ENCODE data around the gene SPTBN1.
A peak's percentile ranks its signal among the peaks of the same experiment; 100 is the strongest.
"Not testable (repeated sequence)": the region's sequence is repeated elsewhere in the genome, so short reads cannot be mapped to it uniquely, and the experiment has no call there.

The SPTBN1 gene

DNA sequence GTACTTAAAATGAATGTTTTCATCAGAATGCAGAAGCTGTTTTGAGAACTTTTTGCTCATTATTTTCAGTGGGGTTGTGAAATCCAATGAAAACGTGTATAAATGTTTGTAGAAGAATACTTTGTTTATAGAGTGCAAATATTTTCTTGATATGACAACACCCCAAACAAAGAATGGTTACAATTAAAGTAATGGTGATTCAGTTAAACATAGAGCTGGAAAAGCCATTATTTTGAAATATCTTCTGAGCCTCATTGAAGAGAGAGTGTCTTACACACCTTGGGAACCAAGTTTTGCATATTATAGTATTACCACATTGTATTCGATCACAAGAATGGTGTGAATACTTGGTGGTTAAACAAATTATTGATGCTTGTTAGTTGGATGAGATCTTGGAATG, 48.7 kb downstream of the SPTBN1 start:
- DNase-seq: no peak

DNA sequence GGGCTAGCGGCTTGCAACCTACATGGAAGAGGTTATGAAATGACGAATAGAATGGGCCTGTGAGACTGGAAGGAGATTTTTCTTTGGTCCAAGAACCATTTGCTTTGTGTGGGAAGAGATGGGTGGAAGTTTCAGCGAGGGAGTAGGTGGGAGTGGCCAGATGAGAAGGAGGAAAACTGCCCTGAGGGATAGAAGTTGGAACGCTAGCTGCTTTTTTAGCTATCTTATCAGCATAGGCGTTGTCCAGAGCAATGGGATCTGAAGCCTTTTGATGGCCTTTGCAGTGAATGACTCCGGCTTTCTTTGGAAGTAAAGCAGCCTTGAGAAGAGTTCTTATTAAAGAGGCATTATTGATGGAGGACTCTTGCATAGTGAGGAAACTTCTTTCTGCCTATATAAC, 52.4 kb downstream of the SPTBN1 start:
- no peak for DNase-seq

DNA sequence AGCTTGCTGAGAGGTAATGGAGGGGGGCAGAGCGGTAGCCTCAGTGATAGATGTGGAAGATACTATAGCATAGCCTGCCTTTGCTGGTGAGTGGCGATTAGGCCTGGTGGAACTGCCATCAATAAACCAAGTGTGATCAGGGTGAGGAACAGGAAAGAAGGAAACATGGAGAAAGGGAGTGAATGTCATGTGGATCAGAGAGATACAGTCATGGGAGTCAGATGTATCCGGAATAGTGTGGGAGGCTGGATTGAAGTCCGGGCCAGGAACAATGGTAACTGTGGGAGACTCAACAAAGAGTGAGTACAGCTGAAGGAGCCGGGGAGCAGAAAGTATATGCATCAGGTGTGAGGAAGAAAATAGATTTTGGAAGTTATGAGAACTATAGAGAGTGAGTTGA, 52.9 kb downstream of the SPTBN1 start:
- DNase-seq: not testable (repeated sequence)

DNA sequence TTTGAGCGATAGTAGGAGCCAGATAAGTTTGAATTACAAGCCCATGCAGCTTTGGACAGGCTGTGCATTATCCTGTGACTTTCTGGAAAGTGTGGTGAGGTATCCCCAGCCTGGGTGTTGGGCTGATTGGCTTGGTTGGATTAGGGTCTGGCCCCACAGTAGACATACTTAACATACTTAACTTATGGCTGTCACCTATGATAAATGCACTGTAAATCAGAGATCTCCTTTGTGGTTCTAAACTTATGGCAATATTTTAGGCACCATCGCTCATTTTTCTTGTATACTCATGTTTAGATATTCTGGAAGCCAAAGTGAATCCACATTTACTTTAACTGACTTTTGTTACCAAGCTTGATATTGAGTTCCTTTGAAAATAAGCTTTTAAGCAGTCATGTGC, 54.8 kb downstream of the SPTBN1 start:
- DNase-seq: no peak

DNA sequence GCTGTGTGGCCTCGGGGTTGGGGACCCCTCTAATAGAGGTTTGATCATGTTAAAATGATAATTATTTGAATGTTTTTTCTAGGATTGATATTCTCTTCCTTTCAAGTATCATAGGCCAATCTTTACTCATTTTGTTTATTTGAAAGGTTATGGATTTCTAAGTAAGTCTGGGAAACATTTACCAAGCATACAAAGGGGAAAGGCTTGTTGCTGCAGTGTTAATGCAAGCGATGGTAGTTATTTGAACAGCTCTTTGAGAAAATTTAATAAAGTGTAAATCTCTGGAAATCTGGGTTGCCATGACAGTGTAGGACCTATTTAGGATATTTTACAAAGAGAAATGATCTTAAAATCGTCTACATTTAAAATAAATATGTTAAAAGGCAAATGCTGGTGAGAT, 56.1 kb downstream of the SPTBN1 start:
- no peak for DNase-seq

DNA sequence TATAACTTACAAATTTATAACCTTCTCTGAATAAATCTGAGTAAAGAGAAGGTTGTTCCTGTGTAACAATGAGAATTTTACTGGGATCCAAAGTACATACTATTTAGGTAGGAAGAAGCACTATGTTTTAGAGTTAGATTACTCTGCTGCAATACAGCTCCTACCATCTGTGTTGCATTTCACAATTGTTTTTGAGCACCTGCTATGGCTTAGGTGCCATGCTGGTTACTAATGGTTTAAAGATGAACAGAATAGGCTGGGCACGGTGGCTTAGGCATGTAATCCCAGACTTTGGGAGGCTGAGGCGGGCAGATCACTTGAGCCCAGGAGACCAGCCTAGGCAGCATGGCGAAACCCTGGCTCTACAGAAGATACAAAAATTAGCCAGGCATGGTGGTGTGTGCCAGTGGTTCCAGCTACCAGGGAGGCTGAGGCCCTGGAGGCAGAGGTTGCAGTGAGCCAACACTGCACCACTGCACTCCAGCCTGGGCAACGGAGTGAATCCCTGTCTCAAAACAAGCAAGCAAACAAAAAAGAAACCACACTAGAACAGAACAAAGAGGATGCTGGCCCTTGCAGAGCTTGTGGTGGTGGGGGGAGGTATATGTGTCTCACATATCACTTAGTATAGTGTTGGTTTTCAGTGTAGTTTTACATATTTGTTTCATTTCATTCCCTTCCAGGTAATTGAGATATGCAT, 56.7 kb downstream of the SPTBN1 start:
- DNase-seq: no peak

DNA sequence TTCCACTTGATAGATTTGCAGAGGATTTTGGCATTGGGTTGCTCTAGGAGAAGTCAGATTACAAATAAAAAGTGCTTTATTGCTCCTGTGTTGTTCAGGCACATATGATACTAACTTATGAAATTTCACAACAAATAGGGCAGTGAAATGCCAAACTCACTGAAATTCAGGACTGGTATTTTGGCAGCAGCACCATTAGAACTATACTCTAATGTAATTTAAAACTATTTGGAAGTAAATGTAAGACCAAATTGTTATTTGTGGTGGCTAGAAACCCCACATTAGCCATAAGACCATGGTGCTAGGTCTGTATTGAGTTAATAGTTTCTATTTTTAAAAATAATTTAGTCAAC, 57.2 kb downstream of the SPTBN1 start:
- DNase-seq: no peak

DNA sequence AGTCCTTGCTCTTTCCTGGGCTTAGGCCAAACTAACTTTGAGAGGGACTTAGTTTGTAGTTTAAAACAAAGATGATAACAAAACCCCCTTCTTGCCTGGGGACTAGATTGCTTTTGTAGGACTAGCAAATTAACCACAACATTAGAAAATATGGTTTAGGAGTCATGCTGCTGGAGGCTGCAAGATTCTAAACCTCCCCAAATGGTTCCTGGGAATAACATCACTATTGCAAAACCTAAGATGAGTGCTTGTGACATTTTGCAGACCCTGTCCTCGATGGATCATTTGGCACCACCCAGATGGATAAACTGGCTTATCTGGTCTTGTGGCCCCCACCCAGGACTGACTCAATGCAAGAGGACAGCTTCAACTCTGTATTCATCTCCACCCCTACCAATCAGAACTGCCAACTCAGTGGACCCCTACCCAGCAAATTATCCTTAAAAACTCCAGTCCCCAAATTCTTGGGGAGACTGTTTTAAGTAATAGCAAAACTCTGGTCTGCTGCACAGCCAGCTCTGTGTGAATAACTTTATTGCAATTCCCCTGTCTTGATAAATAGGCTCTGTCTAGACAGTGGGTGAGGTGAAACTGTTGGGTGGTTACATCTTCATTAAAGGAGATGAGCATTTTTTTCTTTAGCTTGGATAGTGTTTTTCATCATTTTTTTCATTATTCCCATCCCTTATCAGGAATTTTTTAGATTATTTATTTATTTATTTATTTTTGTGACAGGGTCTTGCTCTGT, 58.9 kb downstream of the SPTBN1 start:
- no peak for DNase-seq

DNA sequence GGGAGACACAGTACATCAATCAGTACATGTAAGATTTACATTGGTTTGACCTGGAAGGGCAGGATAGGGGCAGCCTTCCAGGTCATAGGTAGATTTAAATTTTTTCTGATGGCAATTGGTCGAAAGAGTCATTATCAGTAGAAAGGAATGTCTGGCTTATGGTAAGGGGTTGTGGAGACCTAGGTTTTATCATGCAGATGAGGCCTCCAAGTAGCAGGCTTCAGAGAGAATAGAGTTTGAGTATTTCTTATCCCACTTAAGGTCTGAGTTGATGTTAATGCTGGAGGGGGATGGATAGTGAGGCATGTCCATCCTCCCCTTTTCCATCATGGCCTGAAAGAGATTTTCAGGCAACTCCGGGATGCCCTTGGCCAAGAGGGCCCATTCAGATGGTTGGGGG, 60.7 kb downstream of the SPTBN1 start:
- no peak for DNase-seq

DNA sequence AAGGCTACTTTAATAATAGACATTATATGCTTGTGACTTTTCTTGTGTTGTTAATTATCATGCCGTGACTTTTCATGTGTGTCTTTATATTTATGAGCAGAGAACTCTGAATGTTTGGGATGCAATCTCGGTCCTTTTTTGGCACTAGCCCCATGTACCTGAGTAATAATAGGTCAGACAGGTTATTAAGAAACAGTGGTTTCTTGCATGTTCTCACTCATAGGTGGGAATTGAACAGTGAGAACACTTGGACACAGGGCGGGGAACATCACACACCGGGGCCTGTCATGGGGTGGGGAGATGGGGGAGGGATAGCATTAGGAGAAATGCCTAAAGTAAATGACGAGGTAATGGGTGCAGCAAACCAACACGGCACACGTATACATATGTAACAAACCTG, 61.9 kb downstream of the SPTBN1 start:
- DNase-seq: not testable (repeated sequence)

DNA sequence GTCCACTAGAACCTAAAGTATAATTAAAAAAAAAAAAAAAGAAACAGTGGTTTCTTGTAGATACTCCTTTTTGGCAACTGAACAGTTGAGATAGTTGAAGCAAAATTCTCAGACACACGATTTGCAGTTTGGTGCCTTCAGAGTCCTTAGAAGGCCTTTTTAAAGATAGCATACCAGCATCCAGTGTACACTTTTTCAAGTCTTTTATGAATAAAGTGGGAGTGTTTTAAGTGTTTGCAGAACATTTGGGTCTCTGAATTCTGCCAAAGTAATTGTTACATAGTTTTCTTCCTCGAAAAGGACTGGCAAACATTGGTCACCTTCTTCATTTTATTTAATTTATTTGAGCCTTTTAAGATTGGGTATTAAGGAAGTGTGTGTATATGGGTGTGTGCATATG, 62.3 kb downstream of the SPTBN1 start:
- no peak for DNase-seq

DNA sequence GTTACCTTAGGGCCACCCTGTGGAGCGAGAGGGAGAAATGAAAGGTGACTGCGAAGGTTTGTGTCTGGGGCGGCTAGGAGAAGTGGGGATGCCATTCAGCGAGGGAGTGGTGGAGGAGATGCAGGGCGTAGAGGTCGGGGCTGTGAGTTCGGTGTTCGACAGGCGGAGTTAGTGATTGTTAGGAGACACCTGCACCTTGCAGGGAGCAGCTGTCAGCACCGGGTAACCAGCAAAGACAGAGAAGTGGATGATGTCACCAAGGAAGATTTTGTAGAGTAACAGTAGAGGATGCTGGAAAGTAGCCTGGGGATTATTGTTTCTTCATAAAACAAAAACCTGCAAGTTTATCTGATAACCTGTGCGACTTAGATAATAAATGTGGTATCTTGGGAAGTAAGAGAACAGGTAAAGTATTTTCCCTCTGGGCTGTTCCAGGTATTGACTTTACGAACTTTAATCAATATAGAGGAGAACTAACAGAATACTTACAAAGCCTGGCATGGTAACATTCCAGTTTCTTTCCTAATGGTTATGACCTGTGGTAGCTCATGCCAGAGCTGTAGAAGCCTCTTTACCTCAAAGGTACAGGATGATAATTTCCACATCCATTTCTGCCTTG, 63.8 kb downstream of the SPTBN1 start:
- no peak for DNase-seq

DNA sequence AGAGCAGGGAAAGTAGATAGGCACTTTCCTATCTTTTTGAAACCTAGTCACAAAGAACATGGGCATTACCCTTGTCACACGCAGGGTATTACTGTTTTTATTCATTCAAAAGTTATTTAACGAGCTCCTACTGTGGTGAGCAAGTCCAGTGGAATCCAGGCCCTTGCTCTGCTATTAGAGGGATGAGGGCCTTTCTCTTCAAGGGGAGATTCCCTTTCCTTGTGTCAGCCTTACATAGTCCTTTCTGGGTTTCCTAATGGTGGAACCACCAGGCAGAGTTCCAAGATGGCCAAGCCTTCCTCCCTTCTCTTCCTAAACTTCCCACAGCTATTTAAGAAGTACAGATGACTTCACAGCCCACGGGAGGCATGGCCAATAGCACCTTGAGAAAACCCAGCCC, 64.6 kb downstream of the SPTBN1 start:
- no peak for DNase-seq

DNA sequence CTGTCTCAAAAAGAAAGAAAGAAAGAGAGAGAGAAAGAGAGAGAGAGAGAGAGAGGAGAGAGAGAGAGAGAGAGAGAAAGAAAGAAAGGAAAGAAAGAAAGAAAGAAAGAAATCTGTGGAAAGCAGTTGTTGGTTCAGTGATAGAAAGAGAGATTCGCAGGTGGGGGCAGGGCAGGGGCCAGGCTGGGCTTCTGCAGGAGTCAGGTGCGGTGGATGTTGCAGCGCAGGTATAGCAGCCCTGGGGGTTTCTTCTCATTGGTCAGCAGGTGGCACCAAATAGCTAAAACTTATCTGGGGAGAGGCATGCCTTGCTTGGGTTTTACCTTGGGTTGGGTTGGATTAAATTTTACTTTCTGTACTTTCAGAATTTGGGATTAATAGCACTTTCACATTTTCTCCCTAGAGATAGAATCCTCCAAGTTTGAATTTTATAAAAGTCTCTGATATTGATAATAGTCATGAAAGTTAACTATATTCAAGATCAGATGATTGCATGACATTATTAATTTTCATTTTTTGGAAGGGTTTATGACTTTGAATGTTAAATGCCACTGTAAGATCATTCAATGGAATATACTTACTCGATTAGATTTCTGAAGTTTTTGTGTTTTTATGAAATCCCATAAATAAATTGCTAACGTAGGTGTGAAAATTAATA, 66.6 kb downstream of the SPTBN1 start:
- DNase-seq: peak; percentile 62

DNA sequence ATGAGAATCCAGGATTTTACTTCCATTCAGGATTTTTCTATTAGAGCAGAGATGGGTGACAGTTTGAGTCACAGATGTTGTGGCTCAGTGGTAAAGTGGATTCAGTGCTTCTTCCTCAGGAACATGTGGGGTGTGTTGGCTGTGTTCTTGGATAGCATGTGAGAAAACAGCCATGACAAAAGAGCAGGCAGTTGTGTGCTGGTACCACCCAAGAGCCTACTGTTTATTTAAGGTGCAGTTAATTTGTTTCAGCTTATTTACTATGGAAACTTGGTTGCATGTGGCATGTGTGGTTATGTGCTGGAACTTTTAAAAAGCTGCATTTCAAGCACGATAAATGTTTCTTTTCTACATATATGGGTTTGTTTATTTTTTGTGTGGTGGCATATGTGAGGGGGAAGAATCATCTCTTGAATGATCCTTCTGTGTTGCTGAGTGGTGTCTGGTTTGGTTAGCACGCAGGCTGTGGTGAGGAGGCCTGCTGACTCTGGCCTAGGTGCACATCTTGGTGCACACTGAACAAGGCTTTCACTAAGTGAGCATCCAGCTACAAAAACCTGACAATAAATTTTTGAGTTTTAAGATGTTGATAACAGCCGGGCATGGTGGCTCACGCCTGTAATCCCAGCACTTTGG, 67.3 kb downstream of the SPTBN1 start:
- no peak for DNase-seq

DNA sequence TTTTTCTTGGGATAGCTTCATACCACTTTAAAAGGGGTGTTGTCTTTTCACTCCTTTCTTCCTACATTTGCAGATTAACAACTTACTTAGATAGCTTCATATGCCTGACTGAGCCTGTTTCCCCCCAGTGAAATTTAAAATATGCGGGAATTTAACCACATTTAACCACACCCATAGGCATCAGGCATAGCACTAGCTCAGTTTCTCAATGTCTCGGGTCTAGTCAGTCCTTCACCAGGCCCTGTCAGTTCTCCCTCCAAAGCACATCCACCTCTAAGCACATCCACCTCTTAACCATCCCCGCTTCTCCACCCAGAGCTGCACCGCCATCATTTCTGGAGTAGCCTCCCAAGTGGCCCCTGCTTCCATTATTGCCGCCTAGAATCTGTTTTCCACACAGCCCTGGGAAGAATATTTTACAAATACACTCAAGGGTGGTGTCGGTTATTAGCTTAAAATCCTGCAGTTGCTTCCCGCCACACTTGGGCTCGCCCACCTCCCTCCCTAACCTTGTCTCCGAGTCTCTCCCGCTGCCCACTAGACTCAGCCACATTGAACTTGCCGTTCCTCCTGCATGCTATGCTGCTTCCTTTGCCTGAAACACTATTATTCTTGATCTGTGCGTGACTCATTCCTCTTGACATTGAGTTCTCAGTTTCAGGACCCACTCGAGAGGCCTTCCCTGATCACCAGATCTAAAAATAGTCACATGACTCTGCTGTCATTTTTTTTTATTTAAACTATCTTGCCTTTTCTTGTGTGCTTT, 68.3 kb downstream of the SPTBN1 start:
- no peak for DNase-seq

DNA sequence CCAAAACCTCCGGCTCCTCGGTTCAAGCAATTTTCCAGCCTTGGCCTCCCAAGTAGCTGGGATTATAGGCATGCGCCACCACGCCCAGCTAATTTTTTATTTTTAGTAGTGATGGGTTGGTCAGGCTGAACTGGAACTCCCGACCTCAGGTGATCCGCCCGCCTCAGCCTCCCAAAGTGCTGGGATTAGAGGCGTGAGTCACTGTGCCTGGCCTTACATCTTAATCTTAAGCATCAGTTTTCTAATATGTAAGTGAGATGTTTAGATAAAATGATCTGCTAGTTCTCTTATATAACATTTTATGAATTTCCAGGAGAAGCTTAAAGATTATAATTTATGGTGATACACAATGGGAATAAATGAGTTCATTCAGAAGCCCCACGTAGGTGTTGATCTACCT, 69.2 kb downstream of the SPTBN1 start:
- DNase-seq: no peak

DNA sequence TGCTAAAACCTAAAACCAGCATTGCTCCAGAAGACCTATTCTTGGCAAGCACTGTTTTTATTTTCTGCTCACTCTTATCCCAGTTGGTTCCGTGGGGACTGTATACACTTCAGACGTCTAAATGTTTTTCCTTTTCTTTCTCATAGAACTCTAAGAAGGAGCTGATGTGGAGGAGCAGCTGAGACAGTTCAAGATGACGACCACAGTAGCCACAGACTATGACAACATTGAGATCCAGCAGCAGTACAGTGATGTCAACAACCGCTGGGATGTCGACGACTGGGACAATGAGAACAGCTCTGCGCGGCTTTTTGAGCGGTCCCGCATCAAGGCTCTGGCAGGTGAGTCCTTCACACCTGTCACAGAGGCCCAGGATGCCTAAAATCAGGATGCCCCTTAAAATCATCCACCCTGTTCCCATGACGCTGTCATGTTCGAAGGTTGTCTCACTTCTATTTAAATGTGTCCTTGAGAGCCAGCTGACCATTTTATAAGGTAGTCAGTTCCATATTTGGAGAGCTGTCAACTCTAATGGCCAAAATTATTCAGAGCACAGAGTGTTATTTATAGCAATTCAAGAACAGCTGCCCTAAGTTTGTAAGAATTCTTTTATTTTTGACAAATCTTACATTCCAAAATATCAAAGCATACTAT, 70.2 kb downstream of the SPTBN1 start:
- no peak for DNase-seq

DNA sequence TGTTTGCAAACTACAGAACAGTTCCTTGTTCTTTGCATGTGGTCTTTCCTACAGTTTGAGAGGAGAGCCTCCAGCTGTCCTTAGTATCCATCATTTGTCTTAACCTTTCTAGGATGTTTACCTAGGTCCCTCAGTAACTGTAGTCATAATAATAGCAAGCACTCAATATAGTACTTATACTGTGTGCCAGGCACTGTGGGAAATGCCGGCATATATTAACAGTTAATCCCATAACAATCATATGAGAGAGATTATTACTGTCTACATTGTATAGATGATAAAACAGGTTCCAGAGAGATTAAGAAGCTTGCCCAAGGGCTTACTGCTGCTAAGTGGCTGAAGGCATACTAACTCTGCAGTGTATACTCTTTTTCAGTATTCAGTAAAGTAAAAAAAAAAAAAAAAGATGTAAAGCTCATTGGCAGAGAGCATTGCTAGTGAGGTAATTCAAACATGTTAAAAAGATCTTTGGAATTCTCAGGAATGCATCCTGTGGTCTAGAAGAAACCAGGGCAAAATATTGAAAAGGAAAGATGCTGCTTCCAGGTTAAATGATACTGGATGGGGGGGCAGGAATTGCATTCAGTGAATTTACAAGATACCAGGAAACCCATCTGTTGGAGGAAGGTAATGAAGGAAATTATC, 72.3 kb downstream of the SPTBN1 start:
- DNase-seq: no peak

DNA sequence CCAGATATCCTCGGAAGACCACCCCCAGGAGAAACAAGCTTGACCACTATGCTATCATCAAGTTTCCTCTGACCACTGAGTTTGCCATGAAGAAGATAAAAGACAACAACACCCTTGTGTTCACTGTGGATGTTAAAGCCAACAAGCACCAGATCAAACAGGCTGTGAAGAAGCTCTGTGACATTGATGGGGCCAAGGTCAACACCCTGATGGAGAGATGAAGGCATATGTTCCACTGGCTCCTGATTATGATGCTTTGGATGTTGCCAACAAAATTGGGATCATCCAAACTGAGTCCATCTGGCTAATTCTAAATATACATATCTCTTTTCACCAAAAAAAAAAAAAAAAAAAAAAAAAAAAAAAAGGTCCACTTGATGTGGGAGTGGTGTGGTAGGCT, 73.4 kb downstream of the SPTBN1 start:
- DNase-seq: not testable (repeated sequence)

DNA sequence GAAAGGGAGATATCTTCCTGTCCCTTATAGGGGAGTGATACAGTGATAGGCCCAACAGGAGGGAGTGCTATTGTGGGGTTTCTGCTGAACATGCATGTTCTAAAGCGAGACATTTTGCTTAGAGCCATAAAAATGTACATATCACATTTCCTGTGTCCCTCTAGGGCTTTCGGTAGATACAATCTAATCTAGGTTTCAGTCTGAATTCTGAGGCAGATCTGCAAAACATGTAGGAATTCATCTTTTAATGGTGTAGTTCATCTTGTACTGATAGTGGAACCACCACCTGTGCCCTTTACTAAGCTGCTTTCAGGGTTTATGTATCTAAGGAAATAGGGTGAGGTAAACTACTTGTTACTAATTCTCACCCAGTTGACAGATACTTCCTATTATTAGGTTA, 73.8 kb downstream of the SPTBN1 start:
- DNase-seq: no peak

DNA sequence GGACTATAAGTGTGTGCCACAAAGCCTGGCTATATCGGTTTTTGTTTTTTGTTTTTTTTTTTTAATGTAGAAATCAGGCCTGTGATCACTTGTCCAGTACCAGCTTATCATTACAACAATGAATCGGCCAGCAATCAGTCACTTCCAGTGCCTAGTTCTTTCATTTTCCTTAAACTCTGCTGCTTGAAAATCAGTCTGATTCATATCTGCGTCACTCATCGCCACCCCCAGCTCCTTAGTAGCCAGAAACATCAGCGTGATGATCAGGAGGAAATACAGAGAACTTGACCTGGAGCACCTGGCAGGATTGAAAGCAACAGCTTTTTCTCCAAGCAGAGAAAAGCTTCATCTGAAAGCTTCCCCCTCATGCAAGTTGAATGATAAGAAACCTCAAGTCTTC, 75.4 kb downstream of the SPTBN1 start:
- DNase-seq: no peak

All from activated T-cell treated with anti-CD3 and anti-CD28 coated beads, Interleukin-2, amount 50 U/mL, for 1 hour (primary cell).